WTC11 (cell line): ENCODE data around the gene PAN3. TPM values are rescaled to one million over a fixed set of nuclear protein-coding genes. Genes with fewer than 3 reads are reported as not detected.
A peak's percentile ranks its signal among the peaks of the same experiment; 100 is the strongest.

Experiments
- ATAC-seq: fragments of 200-7000 bp; cut with Tn5 transposase; 2 replicates; pipeline ENCODE4 v1.10.0; 2021; ENCODE audit warnings: mild to moderate bottlenecking, moderate library complexity
- CTCF ChIA-PET: fragments of 300-600 bp; sonication (Branson Sonifier 250); formaldehyde crosslinking; loops from one replicate; lab custom pipeline; 2021; ENCODE audit warnings: antibody characterized with exemption; lab: Charles Lee
- POLR2A ChIA-PET: fragments of 350-600 bp; sonication (Branson Sonifier 250); formaldehyde crosslinking; loops from one replicate; lab custom pipeline; 2021; ENCODE audit warnings: antibody characterized with exemption; lab: Charles Lee
- DNase-seq: peaks from one replicate; pipeline ENCODE4 v3.0.0; 2021; ENCODE audit warnings: low spot score
- H3K27ac Mint-ChIP-seq: 2 replicates; pipeline ENCODE4 v1.8.0; 2021; ENCODE audit warnings: mixed read lengths
- H3K27me3 Mint-ChIP-seq: 2 replicates; pipeline ENCODE4 v1.8.0; 2021; ENCODE audit warnings: low read depth, mild to moderate bottlenecking, moderate library complexity, mixed read lengths
- H3K36me3 Mint-ChIP-seq: 2 replicates; pipeline ENCODE4 v1.8.0; 2021; ENCODE audit warnings: mixed read lengths
- H3K4me1 Mint-ChIP-seq: 2 replicates; pipeline ENCODE4 v1.8.0; 2022; ENCODE audit warnings: mixed read lengths
- H3K4me3 Mint-ChIP-seq: 2 replicates; pipeline ENCODE4 v1.8.0; 2021; ENCODE audit warnings: mild to moderate bottlenecking, moderate library complexity, mixed read lengths
- H3K9me3 Mint-ChIP-seq: 2 replicates; pipeline ENCODE4 v1.8.0; 2021; ENCODE audit warnings: mixed read lengths
- ARID4B ChIP-seq: sonication (generic); formaldehyde crosslinking; IDR thresholded peaks from 2 replicates; pipeline ENCODE4 v1.8.0; 2023; ENCODE audit warnings: missing genetic modification reagents, mild to moderate bottlenecking, borderline replicate concordance
- ATF2 ChIP-seq: sonication (generic); formaldehyde crosslinking; IDR thresholded peaks from 2 replicates; pipeline ENCODE4 v1.8.1; 2022; ENCODE audit warnings: low read depth, missing genetic modification reagents, borderline replicate concordance
- FOXJ3 ChIP-seq: sonication (generic); formaldehyde crosslinking; IDR thresholded peaks from 2 replicates; pipeline ENCODE4 v1.9.0; 2021; ENCODE audit warnings: missing genetic modification reagents, mild to moderate bottlenecking, borderline replicate concordance
- FOXK1 ChIP-seq: sonication (generic); formaldehyde crosslinking; IDR thresholded peaks from 2 replicates; pipeline ENCODE4 v1.8.0; 2022; ENCODE audit warnings: mild to moderate bottlenecking, moderate library complexity, missing genetic modification reagents
- JAZF1 ChIP-seq: fragments of 250-450 bp; sonication (Bioruptor Pico); IDR thresholded peaks from 2 replicates; pipeline ENCODE4 v1.9.0; 2021; ENCODE audit warnings: moderate library complexity, mild to moderate bottlenecking, inconsistent platforms
- NFATC4 ChIP-seq: fragments of 250-450 bp; sonication (Bioruptor Pico); IDR thresholded peaks from 2 replicates; pipeline ENCODE4 v1.9.0; 2021; ENCODE audit warnings: mild to moderate bottlenecking
- NFE2L1 ChIP-seq: sonication (generic); formaldehyde crosslinking; IDR thresholded peaks from 2 replicates; pipeline ENCODE4 v1.8.1; 2023; ENCODE audit warnings: missing genetic modification reagents
- NFYB ChIP-seq: sonication (generic); formaldehyde crosslinking; conservative IDR thresholded peaks from 2 replicates; pipeline ENCODE4 v1.8.0; 2022; ENCODE audit warnings: low read depth, missing genetic modification reagents
- PRDM15 ChIP-seq: sonication (generic); formaldehyde crosslinking; IDR thresholded peaks from 2 replicates; pipeline ENCODE4 v1.8.0; 2022; ENCODE audit warnings: missing genetic modification reagents
- TEAD1 ChIP-seq: sonication (generic); formaldehyde crosslinking; IDR thresholded peaks from 2 replicates; pipeline ENCODE4 v1.8.0; 2022; ENCODE audit warnings: mild to moderate bottlenecking, missing genetic modification reagents
- TEAD4 ChIP-seq: sonication (generic); formaldehyde crosslinking; IDR thresholded peaks from 2 replicates; pipeline ENCODE4 v1.8.0; 2022; ENCODE audit warnings: mild to moderate bottlenecking, missing genetic modification reagents
- ZBTB43 ChIP-seq: sonication (generic); formaldehyde crosslinking; IDR thresholded peaks from 2 replicates; pipeline ENCODE4 v1.8.1; 2023; ENCODE audit warnings: mild to moderate bottlenecking, missing genetic modification reagents
- ZNF121 ChIP-seq: sonication (generic); formaldehyde crosslinking; IDR thresholded peaks from 2 replicates; pipeline ENCODE4 v1.8.0; 2023; ENCODE audit warnings: missing genetic modification reagents
- ZNF232 ChIP-seq: sonication (generic); formaldehyde crosslinking; IDR thresholded peaks from 2 replicates; pipeline ENCODE4 v1.8.0; 2022; ENCODE audit warnings: mild to moderate bottlenecking, missing genetic modification reagents
- ZNF263 ChIP-seq: sonication (generic); formaldehyde crosslinking; IDR thresholded peaks from 2 replicates; pipeline ENCODE4 v1.8.1; 2022; ENCODE audit warnings: low read depth, mild to moderate bottlenecking, moderate library complexity, missing genetic modification reagents
- ZNF281 ChIP-seq: sonication (generic); formaldehyde crosslinking; IDR thresholded peaks from 2 replicates; pipeline ENCODE4 v1.8.0; 2023; ENCODE audit warnings: mild to moderate bottlenecking, missing genetic modification reagents
- total RNA-seq: library from RNA; stranded (reverse); gene quantifications from 3 replicates; pipeline ENCODE4 v1.2.3, GENCODE V29; 2021

Gene PAN3
- total RNA-seq, 1 experiment from 2014 or later, result 37.8 TPM

GRCh38 chr13:28161370-28161769 lies 23.0 kb downstream of the PAN3 start:
- Mint-ChIP-seq H3K4me1 (peaks cover 38% of the 10 kb centered on the region), H3K27ac (peak overlapping the region; percentile 86), H3K9me3 (peaks cover 31% of the 10 kb centered on the region), H3K27me3 (no peaks in the 10 kb centered on the region), H3K4me3 (peak overlapping the region; percentile 16; the same call in 1 of the 2 replicates), H3K36me3 (peaks cover 30% of the 10 kb centered on the region)
- ChIA-PET POLR2A (no interaction called here), CTCF (interaction anchor here (1.4 kb wide), 1 partner anchor 9 kb away, joined by 3 read pairs; no protein-coding TSS in a partner anchor)
- TF ChIP-seq TEAD1 (CRISPR knock-in tag) (peak; percentile 30; the same call in 1 of the 2 replicates), TEAD4 (CRISPR knock-in tag) (peak; percentile 74; the same call in 1 of the 2 replicates), ZNF232 (no peak), FOXK1 (no peak), ZNF281 (0 out of 2 replicates have a peak, but pooled peaks have one; percentile 23)
- ATAC-seq, result peak; percentile 91
- DNase-seq, result no peak

- ChIA-PET POLR2A (no interaction called here), CTCF (no interaction called here)
- Mint-ChIP-seq H3K27ac (no peak overlapping the region), H3K9me3 (peaks cover 10% of the 10 kb centered on the region), H3K4me1 (peaks cover 41% of the 10 kb centered on the region), H3K27me3 (no peaks in the 10 kb centered on the region), H3K36me3 (peaks cover 10% of the 10 kb centered on the region), H3K4me3 (no peak overlapping the region)
- DNase-seq, result no peak
- no peak for ATAC-seq
- TF ChIP-seq PRDM15 (CRISPR knock-in tag), result no peak
- no peak for TF ChIP-seq NFE2L1 (CRISPR knock-in tag)
- TF ChIP-seq JAZF1 (CRISPR knock-in tag), result no peak
- TF ChIP-seq NFATC4, result no peak
- no peak for TF ChIP-seq NFYB
- TF ChIP-seq FOXJ3 (CRISPR knock-in tag), result no peak
- no peak for TF ChIP-seq ZNF121 (CRISPR knock-in tag)
- TF ChIP-seq ARID4B (CRISPR knock-in tag), result no peak
- no peak for TF ChIP-seq ZBTB43 (CRISPR knock-in tag)
- TF ChIP-seq ATF2 (CRISPR knock-in tag), result no peak
- TF ChIP-seq ZNF263 (CRISPR knock-in tag), result no peak
These were observed 25.2 kb downstream of the PAN3 start for GRCh38 chr13:28163587-28163986.
